Measurements from ENCODE around the gene IFT81.
A peak's percentile ranks its signal among the peaks of the same experiment; 100 is the strongest.

The IFT81 gene

GRCh38 chr12:110165540-110166159 is 41.5 kb downstream of the IFT81 start:
- DNase-seq = no peak

- no peak for DNase-seq
Observed at GRCh38 chr12:110168732-110169455, 44.7 kb downstream of the IFT81 start.

GRCh38 chr12:110170535-110171185 is 46.5 kb downstream of the IFT81 start:
- DNase-seq = no peak

GRCh38 chr12:110171186-110171538 is 47.0 kb downstream of the IFT81 start:
- DNase-seq = no peak

GRCh38 chr12:110171636-110172035 is 47.5 kb downstream of the IFT81 start:
- DNase-seq = no peak

GRCh38 chr12:110174373-110174996 is 50.3 kb downstream of the IFT81 start:
- DNase-seq = no peak

- no peak for DNase-seq
Observed at GRCh38 chr12:110175201-110175600, 51.0 kb downstream of the IFT81 start.

- DNase-seq = peak; percentile 0
Observed at GRCh38 chr12:110176745-110177144, 52.6 kb downstream of the IFT81 start.

GRCh38 chr12:110179291-110179690 is 55.1 kb downstream of the IFT81 start:
- DNase-seq = no peak

- no peak for DNase-seq
Observed at GRCh38 chr12:110180591-110181005, 56.4 kb downstream of the IFT81 start.

- no peak for DNase-seq
Observed at GRCh38 chr12:110182281-110182680, 58.1 kb downstream of the IFT81 start.

- DNase-seq = no peak
Observed at GRCh38 chr12:110183386-110183785, 59.2 kb downstream of the IFT81 start.

GRCh38 chr12:110185626-110186025 is 61.5 kb downstream of the IFT81 start:
- no peak for DNase-seq

- no peak for DNase-seq
Observed at GRCh38 chr12:110186059-110186458, 61.9 kb downstream of the IFT81 start.

- no peak for DNase-seq
Observed at GRCh38 chr12:110193196-110193595, 69.0 kb downstream of the IFT81 start.

GRCh38 chr12:110197003-110197402 is 72.8 kb downstream of the IFT81 start:
- DNase-seq = no peak

- DNase-seq = no peak
Observed at GRCh38 chr12:110198386-110198785, 74.2 kb downstream of the IFT81 start.

- DNase-seq = no peak
Observed at GRCh38 chr12:110199339-110200123, 75.4 kb downstream of the IFT81 start.

GRCh38 chr12:110200124-110200417 is 75.9 kb downstream of the IFT81 start:
- no peak for DNase-seq

GRCh38 chr12:110201995-110202394 is 77.8 kb downstream of the IFT81 start:
- no peak for DNase-seq

- no peak for DNase-seq
Observed at GRCh38 chr12:110203546-110203945, 79.4 kb downstream of the IFT81 start.

- DNase-seq = no peak
Observed at GRCh38 chr12:110205931-110206330, 81.8 kb downstream of the IFT81 start.

Data from NCI-H1092 (cell line).